Effector memory CD8-positive, alpha-beta T cell (primary cell): ENCODE data around the gene STING1.
A peak's percentile ranks its signal among the peaks of the same experiment; 100 is the strongest.
"Not testable (repeated sequence)": the region's sequence is repeated elsewhere in the genome, so short reads cannot be mapped to it uniquely, and the experiment has no call there.

ENCODE experiments used
- ATAC-seq: fragments of 150-1000 bp; cut with Tn5 transposase; replicated peaks from 2 replicates; pipeline ENCODE4 v1.10.0; 2021; ENCODE audit warnings: mild to moderate bottlenecking, moderate library complexity
- DNase-seq, 3 experiments: peaks; one replicate each; pipeline ENCODE4 v3.0.0; 2021
- H3K27ac Mint-ChIP-seq, 2 donors: one replicate each; pipeline ENCODE4 v1.8.0; 2022; ENCODE audit warnings: mild to moderate bottlenecking in 2 of 2, mixed read lengths in 2 of 2, moderate library complexity in 2 of 2
- H3K27me3 Mint-ChIP-seq, 2 donors: one replicate each; pipeline ENCODE4 v1.8.0; 2022; ENCODE audit warnings: mixed read lengths in 2 of 2
- H3K36me3 Mint-ChIP-seq: one replicate; pipeline ENCODE4 v1.8.0; 2022; ENCODE audit warnings: mild to moderate bottlenecking, moderate library complexity, mixed read lengths; ENCODE audit not compliant: insufficient read depth
- H3K4me1 Mint-ChIP-seq, 2 donors: one replicate each; pipeline ENCODE4 v1.8.0; 2022; ENCODE audit warnings: low read depth in 2 of 2, mixed read lengths in 2 of 2
- H3K4me3 Mint-ChIP-seq, 2 donors: one replicate each; pipeline ENCODE4 v1.8.0; 2022; ENCODE audit warnings: mild to moderate bottlenecking in 2 of 2, mixed read lengths in 2 of 2, moderate library complexity in 2 of 2
- H3K9me3 Mint-ChIP-seq, 2 donors: one replicate each; pipeline ENCODE4 v1.8.0; 2022; ENCODE audit warnings: mixed read lengths in 2 of 2
- total RNA-seq, 9 experiments: gene quantifications; one replicate each; lab custom pipeline; 2026; lab: John Stamatoyannopoulos, UW

STING1 gene
- 32.0 to 141 (median 90.1) reads per million in 9 experiments for total RNA-seq

DNA sequence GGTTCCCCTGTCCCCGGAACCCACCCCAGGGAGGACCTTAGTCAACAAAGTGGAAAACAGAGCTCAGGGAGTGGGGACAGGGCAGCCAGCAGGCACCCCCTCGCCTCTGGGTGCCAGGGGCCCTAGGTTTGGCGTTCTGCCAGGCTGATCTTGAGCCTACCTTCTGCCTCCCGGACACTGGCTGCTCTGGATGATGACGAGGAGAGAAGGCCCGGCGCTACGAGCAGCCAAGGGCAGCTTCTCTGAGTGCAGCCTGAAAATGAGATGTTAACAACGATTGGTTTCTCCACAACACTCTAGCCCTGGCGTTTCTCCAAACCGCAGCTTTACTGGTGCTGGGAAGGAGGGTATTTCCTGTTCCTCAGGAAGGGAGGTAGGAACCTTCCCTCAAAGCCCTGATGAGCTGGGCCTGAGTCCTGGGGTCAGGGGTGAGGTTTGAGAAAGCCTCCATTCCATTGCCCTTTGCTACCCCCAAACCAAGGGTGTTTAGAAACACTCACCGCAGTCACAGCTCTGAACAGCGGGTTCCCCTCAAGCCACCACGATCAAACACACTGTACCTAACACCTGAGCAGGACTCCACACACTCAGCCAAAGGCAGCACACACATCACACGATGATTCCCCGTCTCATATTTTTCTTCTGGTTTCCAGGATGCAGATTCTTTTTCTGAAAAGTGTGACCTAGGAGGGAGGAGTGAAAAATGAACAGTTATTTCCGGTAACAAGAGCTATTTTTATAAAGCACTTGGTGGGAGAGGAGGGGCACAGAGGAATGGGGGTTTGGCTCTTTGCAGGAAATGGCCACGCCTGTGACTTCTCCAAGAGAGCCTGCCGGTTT lies at the start of gene STING1:
STING1 (minus strand) TSS at position 709 of the 840 bp plus-strand sequence. CDS start 1,054 bp downstream, outside the sequence.
- Mint-ChIP-seq H3K4me3 (peak within 1 kb of the TSS; percentile 76 to 83), H3K27me3 (no peaks in the 10 kb centered on the region), H3K27ac (peak within 1 kb of the TSS; percentile 82 to 88), H3K9me3 (no peaks in the 10 kb centered on the region), H3K4me1 (peaks cover 33 to 42% of the 10 kb centered on the region in 2 donors), H3K36me3 (peaks cover 35% of the 10 kb centered on the region)
- ATAC-seq (peak; percentile 93), DNase-seq (peak; percentile 62 to 70 (median 67))

DNA sequence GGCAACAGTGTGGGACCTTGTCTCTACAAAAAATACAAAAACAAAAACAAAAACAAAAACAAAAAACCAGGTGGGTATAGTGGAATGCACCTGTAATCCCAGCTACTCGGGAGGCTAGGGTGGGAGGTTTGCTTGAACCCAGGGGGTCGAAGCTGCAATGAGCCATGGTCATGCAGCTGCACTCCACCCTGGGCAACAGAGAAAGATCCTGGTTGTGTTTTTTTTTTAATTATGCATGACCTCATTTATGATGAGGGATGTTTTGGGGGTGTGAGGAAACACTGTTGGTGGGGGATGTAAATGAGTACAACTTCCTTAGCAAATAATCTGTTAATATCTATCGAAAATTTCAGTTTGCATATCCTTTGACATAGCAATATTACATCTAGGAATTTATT lies 49.2 kb upstream of the STING1 start:
- no peaks in the 10 kb centered on the region for H3K27me3 Mint-ChIP-seq
- H3K36me3 Mint-ChIP-seq = no peaks in the 10 kb centered on the region
- H3K4me3 Mint-ChIP-seq = no peak overlapping the region
- no peaks in the 10 kb centered on the region for H3K4me1 Mint-ChIP-seq
- DNase-seq (no peak), ATAC-seq (no peak)
- H3K27ac Mint-ChIP-seq = no peak overlapping the region
- no peaks in the 10 kb centered on the region for H3K9me3 Mint-ChIP-seq

DNA sequence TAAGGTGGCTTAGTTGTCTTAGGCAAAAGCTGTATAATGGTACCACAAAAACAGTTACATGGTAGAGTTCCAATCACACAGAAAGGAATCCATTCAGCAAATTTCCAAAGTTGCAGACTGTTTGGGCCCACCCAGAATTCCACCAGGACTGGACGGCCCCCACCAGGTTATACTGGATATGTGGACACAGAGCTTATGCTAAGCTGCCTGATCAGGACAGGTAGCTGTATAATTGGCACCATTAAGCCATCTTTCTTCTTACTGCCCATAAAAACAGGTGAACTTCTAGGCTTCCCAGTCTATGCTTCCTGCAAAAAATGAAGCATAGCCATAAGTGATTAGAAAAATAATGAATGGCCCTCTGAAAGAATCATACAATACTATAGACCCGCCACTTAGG lies 47.5 kb upstream of the STING1 start:
- H3K27ac Mint-ChIP-seq, H3K27me3 Mint-ChIP-seq, H3K4me1 Mint-ChIP-seq, ATAC-seq, H3K36me3 Mint-ChIP-seq, H3K4me3 Mint-ChIP-seq, H3K9me3 Mint-ChIP-seq, DNase-seq: not testable (repeated sequence)

DNA sequence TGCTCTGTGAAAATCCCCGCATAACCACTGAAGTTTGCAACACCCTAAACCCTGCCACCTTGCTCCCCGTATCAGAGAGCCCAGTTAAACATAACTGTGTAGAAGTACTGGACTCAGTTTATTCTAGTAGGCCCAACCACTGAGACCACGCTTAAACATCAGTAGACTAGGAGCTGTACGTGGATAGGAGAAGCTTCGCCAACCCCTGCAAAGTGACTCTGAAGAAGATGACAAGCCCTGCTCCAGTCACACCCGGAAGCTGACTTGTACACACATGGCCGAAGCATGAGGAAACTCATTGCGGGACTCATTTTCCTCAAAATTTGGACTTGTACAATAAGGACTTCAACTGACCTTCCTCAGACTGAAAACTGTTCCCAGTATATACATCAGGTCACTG lies 46.1 kb upstream of the STING1 start:
- H3K27ac Mint-ChIP-seq, H3K4me3 Mint-ChIP-seq, H3K36me3 Mint-ChIP-seq, H3K27me3 Mint-ChIP-seq, ATAC-seq, H3K9me3 Mint-ChIP-seq, H3K4me1 Mint-ChIP-seq, DNase-seq: not testable (repeated sequence)

DNA sequence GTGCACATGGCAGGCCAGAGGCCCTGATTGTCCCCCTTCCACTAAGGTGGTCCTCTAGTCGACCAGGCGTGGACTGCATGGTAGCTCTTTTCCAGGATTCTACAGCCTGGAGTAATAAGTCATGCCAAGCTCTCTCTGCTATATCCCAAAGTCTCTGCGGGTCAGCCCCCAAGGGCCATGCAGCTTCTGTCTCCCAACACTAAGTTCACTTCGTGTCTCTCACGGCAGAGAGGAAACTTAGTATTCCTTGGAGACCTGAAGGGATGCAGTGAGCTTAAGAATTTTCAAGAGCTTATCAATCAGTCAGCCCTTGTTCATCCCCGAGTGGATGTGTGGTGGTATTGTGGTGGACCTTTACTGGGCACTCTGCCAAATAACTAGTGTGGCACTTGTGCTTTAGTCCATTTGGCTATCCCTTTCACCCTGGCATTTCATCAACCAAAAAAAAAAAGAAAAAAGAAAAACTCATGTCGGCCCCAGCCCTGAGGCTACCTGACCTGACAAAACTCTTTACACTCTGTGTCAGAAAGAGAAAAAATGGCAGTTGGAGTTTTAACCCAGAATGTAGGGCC lies 45.4 kb upstream of the STING1 start:
- H3K27ac Mint-ChIP-seq, H3K36me3 Mint-ChIP-seq, ATAC-seq, H3K4me1 Mint-ChIP-seq, H3K4me3 Mint-ChIP-seq, H3K27me3 Mint-ChIP-seq, H3K9me3 Mint-ChIP-seq, DNase-seq: not testable (repeated sequence)

DNA sequence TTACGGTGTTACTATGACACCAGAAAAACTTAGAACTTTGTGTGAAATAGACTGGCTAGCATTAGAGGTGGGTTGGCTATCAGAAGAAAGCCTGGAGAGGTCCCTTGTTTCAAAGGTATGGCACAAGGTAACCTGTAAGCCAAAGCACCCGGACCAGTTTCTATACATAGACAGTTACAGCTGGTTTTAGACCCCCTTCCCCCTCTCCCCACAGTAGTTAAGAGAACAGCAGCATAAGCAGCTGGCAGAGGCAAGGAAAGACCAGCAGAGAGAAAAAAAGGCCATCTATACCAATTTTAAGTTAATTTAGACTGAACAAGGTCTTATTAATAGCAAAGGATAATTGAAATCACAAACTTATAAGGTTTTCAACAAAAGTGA lies 44.5 kb upstream of the STING1 start:
- not testable (repeated sequence) for H3K9me3 Mint-ChIP-seq, DNase-seq, H3K4me1 Mint-ChIP-seq, ATAC-seq, H3K27ac Mint-ChIP-seq, H3K27me3 Mint-ChIP-seq, H3K4me3 Mint-ChIP-seq, H3K36me3 Mint-ChIP-seq

DNA sequence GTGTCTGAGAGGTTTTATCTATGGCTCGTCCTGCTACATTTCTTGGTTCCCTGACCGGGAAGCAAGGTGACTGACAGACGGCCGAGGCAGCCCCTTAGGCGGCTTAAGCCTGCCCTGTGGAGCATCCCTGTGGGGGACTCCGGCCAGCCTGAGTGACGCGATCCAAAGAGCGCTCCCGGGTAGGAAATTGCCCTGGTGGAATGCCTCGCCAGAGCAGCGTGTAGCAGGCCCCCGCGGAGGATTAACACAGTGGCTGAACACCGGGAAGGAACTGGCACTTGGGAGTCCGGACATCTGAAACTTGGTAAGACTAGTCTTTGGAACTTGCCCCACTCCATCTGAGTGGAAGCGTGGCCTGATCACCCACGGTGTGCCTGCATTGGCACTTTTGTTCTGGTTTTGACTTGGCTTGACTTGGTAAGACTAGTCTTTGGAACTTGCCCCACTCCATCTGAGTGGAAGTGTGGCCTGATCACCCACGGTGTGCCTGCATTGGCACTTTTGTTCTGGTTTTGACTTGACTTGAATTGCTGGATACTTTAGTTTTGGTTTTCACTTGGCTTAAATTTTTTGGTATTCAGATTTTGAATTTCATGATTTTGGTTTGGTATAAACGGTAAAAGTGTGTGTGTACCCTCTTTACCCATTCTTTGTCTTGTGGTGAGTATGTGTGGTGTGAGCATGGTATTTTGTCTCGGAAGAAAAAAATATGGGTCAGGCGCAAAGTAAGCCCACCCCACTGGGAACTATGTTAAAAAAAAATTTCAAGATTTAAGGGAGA lies 43.9 kb upstream of the STING1 start:
- H3K27me3 Mint-ChIP-seq, H3K4me3 Mint-ChIP-seq: not testable (repeated sequence)

DNA sequence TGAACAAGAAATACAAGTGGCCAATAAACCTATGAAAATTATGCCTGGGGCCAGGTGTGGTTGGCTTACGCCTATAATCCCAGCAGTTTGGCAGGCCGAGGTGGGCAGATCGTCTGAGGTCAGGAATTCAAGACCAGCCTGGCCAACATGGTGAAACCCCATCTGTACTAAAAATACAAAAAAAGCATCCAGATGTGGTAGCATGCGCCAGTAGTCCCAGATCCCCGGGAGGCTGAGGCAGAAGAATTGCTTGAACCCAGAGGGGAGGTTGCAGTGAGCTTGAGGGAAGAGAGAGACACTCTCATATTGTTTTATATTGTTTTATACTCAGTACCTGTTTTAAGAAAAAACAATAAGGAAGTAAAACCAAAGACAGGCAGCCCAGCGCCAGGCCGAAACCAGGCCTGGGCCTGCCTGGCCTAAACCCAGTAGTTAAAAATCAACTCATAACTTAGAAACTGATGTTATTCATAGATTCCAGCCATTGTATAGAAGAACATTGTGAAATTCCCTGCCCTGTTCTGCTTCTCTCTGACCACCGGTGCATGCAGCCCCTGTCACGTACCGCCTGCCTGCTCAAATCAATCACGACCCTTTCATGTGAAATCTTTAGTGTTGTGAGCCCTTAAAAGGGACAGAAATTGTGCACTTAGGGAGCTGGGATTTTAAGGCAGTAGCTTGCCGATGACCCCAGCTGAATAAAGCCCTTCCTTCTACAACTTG lies 43.2 kb upstream of the STING1 start:
- H3K4me3 Mint-ChIP-seq, H3K4me1 Mint-ChIP-seq, ATAC-seq, H3K36me3 Mint-ChIP-seq, H3K27me3 Mint-ChIP-seq, H3K27ac Mint-ChIP-seq, H3K9me3 Mint-ChIP-seq, DNase-seq: not testable (repeated sequence)

More for the DNA sequence above, 43.9 kb upstream of the STING1 start:
- H3K27ac Mint-ChIP-seq, DNase-seq, H3K9me3 Mint-ChIP-seq, ATAC-seq, H3K36me3 Mint-ChIP-seq, H3K4me1 Mint-ChIP-seq: not testable (repeated sequence)

DNA sequence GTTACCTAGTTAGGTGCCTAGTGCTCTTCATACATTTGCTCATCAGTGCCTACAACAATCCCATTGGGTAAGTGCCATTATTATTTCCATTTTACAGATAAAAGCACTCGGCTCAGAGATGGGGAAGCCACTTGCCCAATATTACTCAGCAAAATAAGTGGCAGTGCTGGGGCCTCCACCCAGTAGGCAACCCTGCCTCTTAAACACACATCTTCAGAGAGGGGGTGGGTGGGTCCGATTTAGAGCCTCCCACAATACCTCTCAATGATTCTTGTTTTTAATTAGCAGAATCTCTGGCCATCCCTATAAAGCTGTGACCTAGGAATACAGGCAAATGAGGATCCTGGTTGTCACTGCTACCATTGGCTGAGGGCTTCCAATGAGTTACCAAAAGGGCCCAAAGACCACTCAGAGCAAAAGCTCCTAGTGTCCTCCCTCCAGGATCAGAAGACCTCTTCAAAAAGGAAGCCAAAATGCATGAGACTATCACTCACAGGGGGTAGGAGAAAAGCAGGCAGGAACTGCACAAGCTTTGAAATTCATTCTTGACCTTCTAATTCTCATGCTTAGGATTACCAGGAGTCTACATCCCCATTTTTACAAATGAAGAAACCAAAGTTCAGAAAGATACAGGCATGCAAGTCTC lies 42.5 kb upstream of the STING1 start:
- no peaks in the 10 kb centered on the region for H3K27me3 Mint-ChIP-seq
- no peak for DNase-seq
- no peaks in the 10 kb centered on the region for H3K4me1 Mint-ChIP-seq
- no peak for ATAC-seq
- H3K36me3 Mint-ChIP-seq = no peaks in the 10 kb centered on the region
- H3K4me3 Mint-ChIP-seq = no peak overlapping the region
- no peak overlapping the region for H3K27ac Mint-ChIP-seq
- no peaks in the 10 kb centered on the region for H3K9me3 Mint-ChIP-seq

DNA sequence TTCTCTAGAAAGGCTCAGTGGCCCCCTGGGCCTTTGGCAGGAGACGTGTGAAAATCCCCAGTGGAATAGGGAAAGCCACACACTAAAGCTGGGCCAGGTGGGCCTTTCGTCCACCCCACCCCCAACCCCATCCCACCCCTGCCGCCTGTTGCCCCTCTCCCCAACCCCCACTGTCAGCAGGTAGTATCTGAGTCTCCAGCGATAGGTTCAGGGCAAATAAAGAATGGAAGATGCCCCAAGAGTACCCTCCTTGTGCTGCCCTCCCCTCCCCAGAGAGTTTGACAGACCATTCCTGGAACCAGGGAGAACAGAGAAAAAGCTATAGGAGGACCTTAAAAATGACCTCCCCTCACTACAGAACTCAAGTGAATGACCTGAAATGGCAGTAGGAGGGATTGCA lies 41.9 kb upstream of the STING1 start:
- H3K4me3 Mint-ChIP-seq = no peak overlapping the region
- no peaks in the 10 kb centered on the region for H3K9me3 Mint-ChIP-seq
- ATAC-seq (no peak), DNase-seq (no peak)
- H3K27ac Mint-ChIP-seq = no peak overlapping the region
- H3K36me3 Mint-ChIP-seq = no peaks in the 10 kb centered on the region
- no peaks in the 10 kb centered on the region for H3K4me1 Mint-ChIP-seq
- no peaks in the 10 kb centered on the region for H3K27me3 Mint-ChIP-seq

DNA sequence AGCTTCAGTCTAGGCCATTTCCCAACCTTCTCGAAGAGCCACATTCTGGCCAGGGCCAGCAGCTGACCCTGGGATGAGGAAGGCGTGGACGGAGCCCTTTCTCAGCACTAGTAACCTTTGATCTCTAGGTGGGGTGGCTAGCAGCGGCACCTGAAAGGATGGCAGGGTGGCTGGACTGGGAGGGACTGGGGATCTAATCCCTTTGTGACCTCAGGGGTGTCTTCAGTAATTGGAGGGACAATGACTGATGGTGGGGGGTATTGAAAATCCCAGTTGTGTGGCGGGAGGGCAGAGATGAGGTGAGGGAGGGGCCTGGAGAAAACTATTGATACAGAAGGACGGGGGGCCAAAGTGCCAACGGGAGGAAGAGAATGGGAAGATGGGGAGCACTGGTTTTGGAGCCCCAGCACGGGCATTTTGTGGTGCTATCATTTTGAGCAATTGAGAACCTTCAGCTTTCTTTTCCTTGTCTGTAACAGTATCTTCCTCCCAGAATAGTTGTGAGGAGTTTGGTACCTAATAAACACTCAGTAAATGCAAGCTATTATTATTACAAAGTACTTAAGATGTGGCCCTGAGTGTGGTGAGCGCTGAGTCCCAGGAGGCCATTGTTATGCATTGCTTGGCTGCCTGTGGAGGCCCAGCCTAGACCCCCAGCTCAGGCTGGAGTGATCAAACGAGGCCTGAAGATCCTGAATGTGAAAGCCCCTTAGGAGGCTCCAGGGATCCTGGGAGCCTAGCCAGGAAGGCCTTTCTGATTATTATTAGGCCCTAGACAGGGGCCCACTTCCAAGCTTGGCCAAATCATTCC lies 41.3 kb upstream of the STING1 start:
- Mint-ChIP-seq H3K36me3 (no peaks in the 10 kb centered on the region), H3K27me3 (no peaks in the 10 kb centered on the region), H3K4me1 (peaks cover 2% of the 10 kb centered on the region in 2 donors), H3K4me3 (no peak overlapping the region), H3K27ac (no peak overlapping the region), H3K9me3 (no peaks in the 10 kb centered on the region)
- DNase-seq = no peak
- no peak for ATAC-seq
